Measurements from ENCODE around the gene UACA.
"Not testable (repeated sequence)": the region's sequence is repeated elsewhere in the genome, so short reads cannot be mapped to it uniquely, and the experiment has no call there.

Gene UACA

GRCh38 chr15:70629735-70630273, 133.6 kb downstream of the UACA start:
- in situ Hi-C loops (cut with MboI; ENCODE audit: low sequenced_read_pairs), result no loop called here

- in situ Hi-C loops (cut with MboI; ENCODE audit: low sequenced_read_pairs), result no loop called here
These were observed 134.8 kb downstream of the UACA start for GRCh38 chr15:70628549-70628896.

- in situ Hi-C loops (cut with MboI; ENCODE audit: low sequenced_read_pairs), result no loop called here
These were observed 135.4 kb downstream of the UACA start for GRCh38 chr15:70627734-70628548.

GRCh38 chr15:70627322-70627721, 136.0 kb downstream of the UACA start:
- in situ Hi-C loops (cut with MboI; ENCODE audit: low sequenced_read_pairs), result no loop called here

GRCh38 chr15:70625438-70625837, 137.9 kb downstream of the UACA start:
- in situ Hi-C loops (cut with MboI; ENCODE audit: low sequenced_read_pairs), result no loop called here

GRCh38 chr15:70625011-70625410, 138.3 kb downstream of the UACA start:
- in situ Hi-C loops (cut with MboI; ENCODE audit: low sequenced_read_pairs), result no loop called here

GRCh38 chr15:70618929-70619328, 144.4 kb downstream of the UACA start:
- in situ Hi-C loops (cut with MboI; ENCODE audit: low sequenced_read_pairs), result no loop called here

- in situ Hi-C loops (cut with MboI; ENCODE audit: low sequenced_read_pairs), result no loop called here
These were observed 145.5 kb downstream of the UACA start for GRCh38 chr15:70617911-70618287.

- in situ Hi-C loops (cut with MboI; ENCODE audit: low sequenced_read_pairs), result no loop called here
These were observed 146.1 kb downstream of the UACA start for GRCh38 chr15:70617076-70617910.

- in situ Hi-C loops (cut with MboI; ENCODE audit: low sequenced_read_pairs), result not testable (repeated sequence)
These were observed 147.0 kb downstream of the UACA start for GRCh38 chr15:70616311-70616756.

GRCh38 chr15:70615435-70616310, 147.7 kb downstream of the UACA start:
- in situ Hi-C loops (cut with MboI; ENCODE audit: low sequenced_read_pairs), result no loop called here

GRCh38 chr15:70614221-70614620, 149.1 kb downstream of the UACA start:
- in situ Hi-C loops (cut with MboI; ENCODE audit: low sequenced_read_pairs), result no loop called here

GRCh38 chr15:70613271-70613670, 150.1 kb downstream of the UACA start:
- in situ Hi-C loops (cut with MboI; ENCODE audit: low sequenced_read_pairs), result no loop called here

- in situ Hi-C loops (cut with MboI; ENCODE audit: low sequenced_read_pairs), result no loop called here
These were observed 152.1 kb downstream of the UACA start for GRCh38 chr15:70611286-70611685.

GRCh38 chr15:70610541-70610940, 152.8 kb downstream of the UACA start:
- in situ Hi-C loops (cut with MboI; ENCODE audit: low sequenced_read_pairs), result no loop called here

GRCh38 chr15:70609889-70610288, 153.5 kb downstream of the UACA start:
- in situ Hi-C loops (cut with MboI; ENCODE audit: low sequenced_read_pairs), result no loop called here

- in situ Hi-C loops (cut with MboI; ENCODE audit: low sequenced_read_pairs), result no loop called here
These were observed 155.2 kb downstream of the UACA start for GRCh38 chr15:70608144-70608543.

GRCh38 chr15:70605606-70606410, 157.6 kb downstream of the UACA start:
- in situ Hi-C loops (cut with MboI; ENCODE audit: low sequenced_read_pairs), result no loop called here

- in situ Hi-C loops (cut with MboI; ENCODE audit: low sequenced_read_pairs), result no loop called here
These were observed 158.6 kb downstream of the UACA start for GRCh38 chr15:70604666-70605315.
